Fibroblast of peridontal ligament (primary cell): ENCODE results near the gene BAIAP2L2.

Source experiments
- DNase-seq: peaks from one replicate; pipeline ENCODE4 v3.0.0-alpha.2; 2010; ENCODE audit errors: extremely low read depth

Gene BAIAP2L2

GRCh38 chr22:38068641-38069371, 41.7 kb downstream of the BAIAP2L2 start:
- DNase-seq, result no peak

GRCh38 chr22:38067761-38068360, 42.6 kb downstream of the BAIAP2L2 start:
- no peak for DNase-seq

- no peak for DNase-seq
Measured at GRCh38 chr22:38067028-38067415, 43.5 kb downstream of the BAIAP2L2 start.

- DNase-seq, result no peak
Measured at GRCh38 chr22:38066381-38067027, 44.0 kb downstream of the BAIAP2L2 start.

- DNase-seq, result no peak
Measured at GRCh38 chr22:38065539-38065938, 44.9 kb downstream of the BAIAP2L2 start.

GRCh38 chr22:38062791-38063190, 47.7 kb downstream of the BAIAP2L2 start:
- no peak for DNase-seq

GRCh38 chr22:38056969-38057891, 53.3 kb downstream of the BAIAP2L2 start, which contains the start of gene PICK1:
TSS of gene PICK1 (plus strand) at chr22:38057404. CDS start at chr22:38057810, 406 bp downstream.
- peak; percentile 91 for DNase-seq

- peak; percentile 67 for DNase-seq
Measured at GRCh38 chr22:38051900-38052862, 58.3 kb downstream of the BAIAP2L2 start.

- DNase-seq, result no peak
Measured at GRCh38 chr22:38051261-38051660, 59.2 kb downstream of the BAIAP2L2 start.

GRCh38 chr22:38050720-38051119, 59.8 kb downstream of the BAIAP2L2 start:
- no peak for DNase-seq

GRCh38 chr22:38049812-38050619, 60.5 kb downstream of the BAIAP2L2 start:
- DNase-seq, result no peak

- no peak for DNase-seq
Measured at GRCh38 chr22:38046070-38046748, 64.3 kb downstream of the BAIAP2L2 start.

GRCh38 chr22:38043151-38044039, 67.1 kb downstream of the BAIAP2L2 start:
- no peak for DNase-seq

GRCh38 chr22:38042488-38042790, 68.0 kb downstream of the BAIAP2L2 start:
- no peak for DNase-seq

- DNase-seq, result no peak
Measured at GRCh38 chr22:38041760-38042487, 68.6 kb downstream of the BAIAP2L2 start.

GRCh38 chr22:38040953-38041759, 69.3 kb downstream of the BAIAP2L2 start:
- no peak for DNase-seq
